Renal cortex interstitium (tissue), 11 donors: Measurements from ENCODE around the gene TRRAP. TPM values are rescaled to one million over a fixed set of nuclear protein-coding genes. Genes with fewer than 3 reads are reported as not detected.
"Not testable (repeated sequence)": the region's sequence is repeated elsewhere in the genome, so short reads cannot be mapped to it uniquely, and the experiment has no call there.

Source experiments
- DNase-seq, 11 donors: peaks; one replicate each; pipeline ENCODE4 v3.0.0-alpha.2; 2013; ENCODE audit warnings: low read depth in 9 of 11, low spot score in 4 of 11; ENCODE audit errors: extremely low read depth in 1 of 11
- polyA plus RNA-seq, 3 donors: library from polyadenylated mRNA; unstranded; fragments of 120-200 nt; gene quantifications; one replicate each; pipeline ENCODE4 v1.2.1, GENCODE V29; 2013; ENCODE audit not compliant: insufficient read length in 3 of 3

The TRRAP gene
- polyA plus RNA-seq, 3 donors = 42.4 to 45.4 (median 43.7) TPM

GRCh38 chr7:98862716-98863420 is 15.5 kb upstream of the TRRAP start:
- no peak for DNase-seq

- no peak for DNase-seq
These were observed 14.7 kb upstream of the TRRAP start for GRCh38 chr7:98863601-98864000.

GRCh38 chr7:98864731-98865453 is 13.4 kb upstream of the TRRAP start:
- DNase-seq = no peak

GRCh38 chr7:98866351-98866750 is 12.0 kb upstream of the TRRAP start:
- no peak for DNase-seq

GRCh38 chr7:98866765-98867164 is 11.6 kb upstream of the TRRAP start:
- no peak for DNase-seq

- DNase-seq = no peak
These were observed 9.9 kb upstream of the TRRAP start for GRCh38 chr7:98868450-98868849.

GRCh38 chr7:98869027-98869596 is 9.2 kb upstream of the TRRAP start:
- no peak for DNase-seq

- DNase-seq = no peak
These were observed 8.7 kb upstream of the TRRAP start, which contains the start of gene TMEM130 for GRCh38 chr7:98869597-98870120. Gene TMEM130 (minus strand): TSS chr7:98870014. CDS start chr7:98869861, 153 bp downstream.

GRCh38 chr7:98870121-98870651 is 8.1 kb upstream of the TRRAP start:
- no peak for DNase-seq

GRCh38 chr7:98870807-98871491 is 7.4 kb upstream of the TRRAP start:
- DNase-seq = no peak

GRCh38 chr7:98872328-98872924 is 5.9 kb upstream of the TRRAP start:
- no peak for DNase-seq

- DNase-seq = not testable (repeated sequence)
These were observed 4.7 kb upstream of the TRRAP start for GRCh38 chr7:98873610-98874009.

- no peak for DNase-seq
These were observed 3.4 kb upstream of the TRRAP start for GRCh38 chr7:98874942-98875341.

GRCh38 chr7:98875501-98875900 is 2.8 kb upstream of the TRRAP start:
- no peak for DNase-seq

- no peak for DNase-seq
These were observed 1.2 kb upstream of the TRRAP start for GRCh38 chr7:98877146-98877545.

- DNase-seq = no peak
These were observed 504 bp upstream of the TRRAP start for GRCh38 chr7:98877692-98878364.

- DNase-seq = peak in 3 of 11 donors; percentile 25 to 48 (median 31)
These were observed 1.1 kb downstream of the TRRAP start for GRCh38 chr7:98879198-98879978.

GRCh38 chr7:98879979-98880315 is 1.6 kb downstream of the TRRAP start:
- no peak for DNase-seq
